Neural progenitor cell (in vitro differentiated cells): ENCODE results near the gene RILPL1. TPM values are rescaled to one million over a fixed set of nuclear protein-coding genes. Genes with fewer than 3 reads are reported as not detected.

Experiments used
- DNase-seq: peaks from one replicate; pipeline ENCODE4 v3.0.0-alpha.2; 2016; ENCODE audit warnings: low spot score
- H2AFZ ChIP-seq: fragments of 200-600 bp; sonication (generic); replicated peaks from 2 replicates; pipeline ENCODE4 v1.6.1; 2016; ENCODE audit warnings: antibody characterized with exemption
- H3F3A ChIP-seq: fragments of 200-600 bp; sonication (generic); 2 replicates; pipeline ENCODE4 v1.6.1; 2016; ENCODE audit warnings: antibody characterized with exemption, low read depth
- H3K27ac ChIP-seq: fragments of 200-600 bp; sonication (generic); 2 replicates; pipeline ENCODE4 v1.5.1; 2016; ENCODE audit warnings: mild to moderate bottlenecking
- H3K27me3 ChIP-seq: fragments of 200-600 bp; sonication (generic); 2 replicates; pipeline ENCODE4 v1.6.1; 2016; ENCODE audit warnings: mild to moderate bottlenecking, moderate library complexity
- H3K36me3 ChIP-seq: fragments of 200-600 bp; sonication (generic); 2 replicates; pipeline ENCODE4 v1.5.1; 2016
- H3K4me1 ChIP-seq: fragments of 200-600 bp; sonication (generic); 2 replicates; pipeline ENCODE4 v1.6.1; 2016; ENCODE audit warnings: mixed run types
- H3K4me2 ChIP-seq: fragments of 200-600 bp; sonication (generic); 2 replicates; pipeline ENCODE4 v1.6.1; 2016
- H3K4me3 ChIP-seq: fragments of 200-600 bp; sonication (generic); 2 replicates; pipeline ENCODE4 v1.5.1; 2016
- H3K79me2 ChIP-seq: fragments of 200-600 bp; sonication (generic); 2 replicates; pipeline ENCODE4 v1.6.1; 2016; ENCODE audit warnings: low read depth
- H3K9ac ChIP-seq: fragments of 200-600 bp; sonication (generic); 2 replicates; pipeline ENCODE4 v1.6.1; 2016
- H3K9me3 ChIP-seq: fragments of 200-600 bp; sonication (generic); 2 replicates; pipeline ENCODE4 v1.5.1; 2016; ENCODE audit warnings: low read depth
- H4K20me1 ChIP-seq: fragments of 200-600 bp; sonication (generic); 2 replicates; pipeline ENCODE4 v1.6.1; 2016; ENCODE audit warnings: low read depth
- H3K27ac Mint-ChIP-seq: 3 replicates; pipeline ENCODE4 v1.8.0; 2021; ENCODE audit warnings: mixed read lengths
- H3K27me3 Mint-ChIP-seq: 2 replicates; pipeline ENCODE4 v1.8.0; 2022; ENCODE audit warnings: low read depth, mild to moderate bottlenecking, inconsistent platforms, moderate library complexity, mixed read lengths; ENCODE audit not compliant: insufficient read depth
- H3K36me3 Mint-ChIP-seq: 3 replicates; pipeline ENCODE4 v1.8.0; 2021; ENCODE audit warnings: mixed read lengths
- H3K4me1 Mint-ChIP-seq: 3 replicates; pipeline ENCODE4 v1.8.0; 2021; ENCODE audit warnings: mixed read lengths
- H3K4me3 Mint-ChIP-seq: 3 replicates; pipeline ENCODE4 v1.8.0; 2021; ENCODE audit warnings: mild to moderate bottlenecking, moderate library complexity, mixed read lengths
- H3K9me3 Mint-ChIP-seq: 3 replicates; pipeline ENCODE4 v1.8.0; 2020; ENCODE audit warnings: mixed read lengths
- CTCF ChIP-seq: fragments of 200-600 bp; sonication (generic); IDR thresholded peaks from 2 replicates; pipeline ENCODE4 v1.5.1; 2017; ENCODE audit warnings: antibody characterized with exemption, mild to moderate bottlenecking
- EZH2 ChIP-seq: fragments of 200-600 bp; sonication (generic); IDR thresholded peaks from 2 replicates; pipeline ENCODE4 v1.6.1; 2017; ENCODE audit warnings: antibody characterized with exemption, mild to moderate bottlenecking, moderate library complexity
- EZH2phosphoT487 ChIP-seq: fragments of 200-600 bp; sonication (generic); IDR thresholded peaks from 2 replicates; pipeline ENCODE4 v1.6.1; 2017; ENCODE audit warnings: antibody characterized with exemption
- total RNA-seq: library from RNA; depleted of rRNA; stranded (reverse); fragments of >200 nt; gene quantifications from 2 replicates; pipeline ENCODE4 v1.2.3, GENCODE V29; 2015; ENCODE audit warnings: low replicate concordance

RILPL1 gene
- total RNA-seq, 1 donor from 2014 or later: 13.8 TPM

GRCh38 chr12:123478069-123478468, 55.5 kb downstream of the RILPL1 start:
- Mint-ChIP-seq H3K4me3 (no peak overlapping the region), H3K9me3 (no peaks in the 10 kb centered on the region), H3K27ac (no peak overlapping the region), H3K27me3 (peaks cover 2% of the 10 kb centered on the region), H3K36me3 (peaks cover 18% of the 10 kb centered on the region), H3K4me1 (no peaks in the 10 kb centered on the region)
- H3K36me3 ChIP-seq: no peaks in the 10 kb centered on the region
- no peaks in the 10 kb centered on the region for H4K20me1 ChIP-seq
- H3K4me2 ChIP-seq: no peak overlapping the region
- H3K4me3 ChIP-seq: no peak overlapping the region
- H3K9ac ChIP-seq: no peak overlapping the region
- H3K9me3 ChIP-seq: no peaks in the 10 kb centered on the region
- no peaks in the 10 kb centered on the region for H3K79me2 ChIP-seq
- no peak overlapping the region for H3K27ac ChIP-seq
- TF ChIP-seq CTCF (no peak), EZH2 (no peak), EZH2phosphoT487 (no peak)
- H2AFZ ChIP-seq: no peak overlapping the region
- DNase-seq: no peak
- H3K27me3 ChIP-seq: no peaks in the 10 kb centered on the region
- H3K4me1 ChIP-seq: no peaks in the 10 kb centered on the region
- no peaks in the 10 kb centered on the region for H3F3A ChIP-seq

- no peak overlapping the region for H3K9ac ChIP-seq
- H3K27me3 ChIP-seq: no peaks in the 10 kb centered on the region
- Mint-ChIP-seq H3K9me3 (no peaks in the 10 kb centered on the region), H3K4me3 (no peak overlapping the region), H3K27ac (no peak overlapping the region), H3K27me3 (peaks cover 2% of the 10 kb centered on the region), H3K4me1 (no peaks in the 10 kb centered on the region), H3K36me3 (peaks cover 18% of the 10 kb centered on the region)
- no peaks in the 10 kb centered on the region for H4K20me1 ChIP-seq
- H2AFZ ChIP-seq: no peak overlapping the region
- H3K4me3 ChIP-seq: no peak overlapping the region
- H3K27ac ChIP-seq: no peak overlapping the region
- no peak for TF ChIP-seq EZH2
- no peak for TF ChIP-seq CTCF
- TF ChIP-seq EZH2phosphoT487: no peak
- no peaks in the 10 kb centered on the region for H3F3A ChIP-seq
- H3K36me3 ChIP-seq: no peaks in the 10 kb centered on the region
- no peak overlapping the region for H3K4me2 ChIP-seq
- H3K4me1 ChIP-seq: no peaks in the 10 kb centered on the region
- H3K79me2 ChIP-seq: no peaks in the 10 kb centered on the region
- H3K9me3 ChIP-seq: no peaks in the 10 kb centered on the region
- no peak for DNase-seq
These were observed 58.2 kb downstream of the RILPL1 start for GRCh38 chr12:123475246-123475703.

GRCh38 chr12:123474485-123475245, 58.9 kb downstream of the RILPL1 start:
- TF ChIP-seq EZH2: no peak
- TF ChIP-seq EZH2phosphoT487: no peak
- no peak for TF ChIP-seq CTCF
- DNase-seq: no peak
- Histone ChIP-seq H3K36me3 (no peaks in the 10 kb centered on the region), H4K20me1 (no peaks in the 10 kb centered on the region), H3K9me3 (no peaks in the 10 kb centered on the region), H3K27me3 (no peaks in the 10 kb centered on the region), H3F3A (no peaks in the 10 kb centered on the region), H3K27ac (no peak overlapping the region), H3K4me2 (no peak overlapping the region), H3K4me3 (no peak overlapping the region), H3K4me1 (no peaks in the 10 kb centered on the region), H2AFZ (no peak overlapping the region), H3K9ac (peak overlapping the region; percentile 8), H3K79me2 (no peaks in the 10 kb centered on the region)
- Mint-ChIP-seq H3K4me3 (no peak overlapping the region), H3K27me3 (peaks cover 2% of the 10 kb centered on the region), H3K9me3 (no peaks in the 10 kb centered on the region), H3K4me1 (no peaks in the 10 kb centered on the region), H3K36me3 (peaks cover 20% of the 10 kb centered on the region), H3K27ac (no peak overlapping the region)
